ENCODE data around the gene TMEM41A.

TMEM41A gene

DNA sequence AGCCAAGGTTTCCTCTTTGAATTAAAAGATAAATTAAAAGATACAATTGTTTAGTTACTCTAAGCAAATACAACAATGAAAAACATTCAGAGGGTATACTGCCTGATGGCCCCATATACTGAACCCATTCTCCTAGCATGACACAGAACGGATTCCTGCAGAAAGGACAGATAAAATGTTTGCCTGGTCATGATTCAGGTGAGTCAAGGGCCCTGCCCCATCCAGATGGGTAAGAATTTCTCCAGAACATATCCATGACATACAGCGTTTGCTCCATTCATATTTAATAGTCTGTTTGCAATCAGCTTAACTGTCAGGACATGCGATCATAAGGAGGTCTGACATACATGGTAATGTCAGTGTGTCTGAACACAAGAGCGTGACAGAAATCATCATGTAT, 8.6 kb downstream of the TMEM41A start:
- 100% methylated on average over 3 of the region's 4 CpGs for WGBS (ENCODE audit: insufficient coverage)
- ChIA-PET POLR2A (no interaction called here), CTCF (no interaction called here)
- H3K27ac ChIP-seq (ENCODE audit: insufficient read depth in 1 of 2, low read depth in 1 of 2, low read length in 2 of 2, poor library complexity in 1 of 2, severe bottlenecking in 2 of 2) = no peak overlapping the region
- no peak for DNase-seq
- H3K4me3 ChIP-seq (ENCODE audit: control insufficient read depth in 1 of 7, extremely low read depth in 1 of 7, insufficient read depth in 4 of 7, low read depth in 2 of 7, low read length in 6 of 7) = no peak overlapping the region
- no peaks in the 10 kb centered on the region for H3K4me1 ChIP-seq (ENCODE audit: control extremely low read depth in 1 of 4, control insufficient read depth in 4 of 4, insufficient read depth in 4 of 4, low read length in 3 of 4)
- no peaks in the 10 kb centered on the region for H3K9me3 ChIP-seq (ENCODE audit: control extremely low read depth in 1 of 5, control insufficient read depth in 4 of 5, insufficient read depth in 2 of 5, low read depth in 1 of 5, low read length in 4 of 5)
- no peaks in the 10 kb centered on the region for H3K27me3 ChIP-seq (replicated peaks in 2 of 5; ENCODE audit: control insufficient read depth in 4 of 5, insufficient read depth in 5 of 5, low read length in 4 of 5)
- H3K36me3 ChIP-seq (ENCODE audit: control insufficient read depth in 4 of 4, insufficient read depth in 4 of 4, low read length in 3 of 4) = peaks cover 12 to 69% (median 47%) of the 10 kb centered on the region in 4 experiments

DNA sequence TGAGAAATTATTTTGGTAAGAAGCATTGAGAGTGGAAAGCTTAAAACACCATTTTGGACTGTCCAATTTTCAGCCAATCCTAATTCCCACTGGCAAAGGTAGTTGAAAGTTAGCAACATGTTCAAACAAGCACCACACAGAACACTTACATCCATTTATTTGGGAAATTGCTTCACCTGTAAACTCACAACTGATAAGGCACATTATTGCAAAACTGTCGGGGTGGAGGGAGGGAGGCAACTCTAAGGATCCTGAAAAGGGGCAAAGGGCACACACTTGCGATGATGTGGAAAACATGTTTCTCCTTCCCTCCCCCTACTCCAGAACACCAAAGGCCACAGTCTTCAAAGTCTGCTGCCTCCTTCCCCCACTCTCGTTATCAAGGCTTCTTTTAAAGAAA, 9.4 kb downstream of the TMEM41A start:
- H3K36me3 ChIP-seq (ENCODE audit: control insufficient read depth in 4 of 4, insufficient read depth in 4 of 4, low read length in 3 of 4) = peaks cover 12 to 61% (median 42%) of the 10 kb centered on the region in 4 experiments
- no peak overlapping the region for H3K27ac ChIP-seq (ENCODE audit: insufficient read depth in 1 of 2, low read depth in 1 of 2, low read length in 2 of 2, poor library complexity in 1 of 2, severe bottlenecking in 2 of 2)
- no peaks in the 10 kb centered on the region for H3K9me3 ChIP-seq (ENCODE audit: control extremely low read depth in 1 of 5, control insufficient read depth in 4 of 5, insufficient read depth in 2 of 5, low read depth in 1 of 5, low read length in 4 of 5)
- ChIA-PET CTCF (interaction anchor here (1.9 kb wide), 1 partner anchor 29 kb away, joined by 4 read pairs; no protein-coding TSS in a partner anchor), POLR2A (no interaction called here)
- no peaks in the 10 kb centered on the region for H3K4me1 ChIP-seq (ENCODE audit: control extremely low read depth in 1 of 4, control insufficient read depth in 4 of 4, insufficient read depth in 4 of 4, low read length in 3 of 4)
- DNase-seq = no peak
- no peaks in the 10 kb centered on the region for H3K27me3 ChIP-seq (replicated peaks in 2 of 5; ENCODE audit: control insufficient read depth in 4 of 5, insufficient read depth in 5 of 5, low read length in 4 of 5)
- 100% methylated on average over 3 of the region's 3 CpGs for WGBS (ENCODE audit: insufficient coverage)
- no peak overlapping the region for H3K4me3 ChIP-seq (ENCODE audit: control insufficient read depth in 1 of 7, extremely low read depth in 1 of 7, insufficient read depth in 4 of 7, low read depth in 2 of 7, low read length in 6 of 7)

GRCh38 chr3:185488465-185488864, 10.4 kb downstream of the TMEM41A start:
- DNase-seq = no peak
- peaks cover 4 to 51% (median 37%) of the 10 kb centered on the region in 4 experiments for H3K36me3 ChIP-seq (ENCODE audit: control insufficient read depth in 4 of 4, insufficient read depth in 4 of 4, low read length in 3 of 4)

GRCh38 chr3:185486394-185486793, 12.4 kb downstream of the TMEM41A start:
- no peak for DNase-seq
- Histone ChIP-seq H3K9me3 (ENCODE audit: control extremely low read depth in 1 of 5, control insufficient read depth in 4 of 5, insufficient read depth in 2 of 5, low read depth in 1 of 5, low read length in 4 of 5) (no peaks in the 10 kb centered on the region), H3K36me3 (ENCODE audit: control insufficient read depth in 4 of 4, insufficient read depth in 4 of 4, low read length in 3 of 4) (peaks cover 4 to 37% (median 30%) of the 10 kb centered on the region in 4 experiments), H3K4me1 (ENCODE audit: control extremely low read depth in 1 of 4, control insufficient read depth in 4 of 4, insufficient read depth in 4 of 4, low read length in 3 of 4) (peaks cover 0 to 4% (median 0%) of the 10 kb centered on the region in 4 experiments), H3K4me3 (ENCODE audit: control insufficient read depth in 1 of 7, extremely low read depth in 1 of 7, insufficient read depth in 4 of 7, low read depth in 2 of 7, low read length in 6 of 7) (no peak overlapping the region), H3K27me3 (replicated peaks in 2 of 5; ENCODE audit: control insufficient read depth in 4 of 5, insufficient read depth in 5 of 5, low read length in 4 of 5) (no peaks in the 10 kb centered on the region), H3K27ac (ENCODE audit: insufficient read depth in 1 of 2, low read depth in 1 of 2, low read length in 2 of 2, poor library complexity in 1 of 2, severe bottlenecking in 2 of 2) (no peak overlapping the region)
- POLR2A ChIA-PET = no interaction called here
- 94% methylated on average over 5 of the region's 5 CpGs for WGBS (ENCODE audit: insufficient coverage)
- CTCF ChIA-PET = interaction anchor here (1.0 kb wide), 1 partner anchor 16 kb away, joined by 3 read pairs; no protein-coding TSS in a partner anchor

More at GRCh38 chr3:185488465-185488864, 10.4 kb downstream of the TMEM41A start:
- WGBS (ENCODE audit: insufficient coverage) = 98% methylated on average over 5 of the region's 5 CpGs
- Histone ChIP-seq H3K9me3 (ENCODE audit: control extremely low read depth in 1 of 5, control insufficient read depth in 4 of 5, insufficient read depth in 2 of 5, low read depth in 1 of 5, low read length in 4 of 5) (no peaks in the 10 kb centered on the region), H3K27me3 (replicated peaks in 2 of 5; ENCODE audit: control insufficient read depth in 4 of 5, insufficient read depth in 5 of 5, low read length in 4 of 5) (no peaks in the 10 kb centered on the region), H3K27ac (ENCODE audit: insufficient read depth in 1 of 2, low read depth in 1 of 2, low read length in 2 of 2, poor library complexity in 1 of 2, severe bottlenecking in 2 of 2) (no peak overlapping the region), H3K4me1 (ENCODE audit: control extremely low read depth in 1 of 4, control insufficient read depth in 4 of 4, insufficient read depth in 4 of 4, low read length in 3 of 4) (no peaks in the 10 kb centered on the region), H3K4me3 (ENCODE audit: control insufficient read depth in 1 of 7, extremely low read depth in 1 of 7, insufficient read depth in 4 of 7, low read depth in 2 of 7, low read length in 6 of 7) (no peak overlapping the region)
- CTCF ChIA-PET = interaction anchor here (0.7 to 1.9 kb wide), 2 partner anchors 28 to 670 kb away, joined by 3 to 4 read pairs; no protein-coding TSS in a partner anchor
- POLR2A ChIA-PET = no interaction called here

DNA sequence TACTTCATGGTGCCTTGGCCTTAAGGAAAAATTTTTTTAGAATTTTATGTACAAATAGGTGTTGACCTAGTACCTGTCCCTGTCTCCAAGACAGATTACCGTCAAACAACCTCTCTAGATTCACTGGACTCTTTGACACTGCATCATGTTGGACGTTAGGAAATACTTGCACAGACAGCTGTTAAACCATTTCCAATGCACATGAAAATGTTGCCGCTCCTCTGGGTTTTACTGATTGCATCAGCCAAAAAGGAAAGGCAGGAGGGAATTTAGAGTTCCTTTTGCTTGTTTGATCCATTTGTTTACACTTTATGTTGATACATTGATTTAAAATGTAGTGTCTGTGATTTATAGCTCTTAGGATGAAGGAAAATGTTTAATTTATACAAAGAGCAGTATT, 14.5 kb downstream of the TMEM41A start:
- no peak overlapping the region for H3K4me3 ChIP-seq (ENCODE audit: control insufficient read depth in 1 of 7, extremely low read depth in 1 of 7, insufficient read depth in 4 of 7, low read depth in 2 of 7, low read length in 6 of 7)
- no peaks in the 10 kb centered on the region for H3K9me3 ChIP-seq (ENCODE audit: control extremely low read depth in 1 of 5, control insufficient read depth in 4 of 5, insufficient read depth in 2 of 5, low read depth in 1 of 5, low read length in 4 of 5)
- POLR2A ChIA-PET = no interaction called here
- H3K4me1 ChIP-seq (ENCODE audit: control extremely low read depth in 1 of 4, control insufficient read depth in 4 of 4, insufficient read depth in 4 of 4, low read length in 3 of 4) = peaks cover 0 to 4% (median 0%) of the 10 kb centered on the region in 4 experiments
- H3K36me3 ChIP-seq (ENCODE audit: control insufficient read depth in 4 of 4, insufficient read depth in 4 of 4, low read length in 3 of 4) = peaks cover 4 to 29% (median 15%) of the 10 kb centered on the region in 4 experiments
- no peak for DNase-seq
- CTCF ChIA-PET = interaction anchor here (0.7 kb wide), 1 partner anchor 35 kb away, joined by 3 read pairs; no protein-coding TSS in a partner anchor
- 100% methylated on average over 2 of the region's 3 CpGs for WGBS (ENCODE audit: insufficient coverage)
- no peaks in the 10 kb centered on the region for H3K27me3 ChIP-seq (replicated peaks in 2 of 5; ENCODE audit: control insufficient read depth in 4 of 5, insufficient read depth in 5 of 5, low read length in 4 of 5)
- no peak overlapping the region for H3K27ac ChIP-seq (ENCODE audit: insufficient read depth in 1 of 2, low read depth in 1 of 2, low read length in 2 of 2, poor library complexity in 1 of 2, severe bottlenecking in 2 of 2)

DNA sequence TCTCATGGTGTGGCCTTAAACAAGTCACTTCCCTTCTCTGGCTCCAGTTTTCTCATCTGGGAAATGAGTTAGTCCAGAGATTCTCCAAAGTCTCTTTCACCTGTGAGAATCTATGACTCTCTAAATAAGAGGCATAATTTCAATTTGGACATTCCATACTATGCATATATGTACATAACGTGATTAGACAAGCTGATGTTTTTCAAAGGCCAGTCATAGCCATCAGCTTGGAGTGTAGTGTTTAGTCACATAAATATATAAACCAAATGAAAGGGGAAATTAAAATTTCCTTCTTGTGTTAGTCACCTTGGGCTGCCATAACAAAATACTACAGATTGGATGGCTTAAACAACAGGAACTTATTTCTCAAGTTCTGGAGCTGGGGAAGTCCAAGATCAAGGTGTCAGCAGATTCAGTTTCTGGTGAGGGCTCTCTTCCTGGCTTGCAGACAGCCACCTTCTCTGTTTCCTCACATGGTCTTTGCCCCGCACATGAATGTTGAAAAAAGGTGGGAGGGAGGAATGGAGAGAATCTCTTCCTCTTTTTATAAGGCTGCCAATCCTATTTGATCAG, 19.4 kb downstream of the TMEM41A start:
- no CpG with 5 or more reads among the region's 2 CpGs for WGBS (ENCODE audit: insufficient coverage)
- no peak for DNase-seq
- H3K36me3 ChIP-seq (ENCODE audit: control insufficient read depth in 4 of 4, insufficient read depth in 4 of 4, low read length in 3 of 4) = peaks cover 0 to 12% (median 4%) of the 10 kb centered on the region in 4 experiments
- no peaks in the 10 kb centered on the region for H3K9me3 ChIP-seq (ENCODE audit: control extremely low read depth in 1 of 5, control insufficient read depth in 4 of 5, insufficient read depth in 2 of 5, low read depth in 1 of 5, low read length in 4 of 5)
- peaks cover 0 to 4% (median 0%) of the 10 kb centered on the region in 4 experiments for H3K4me1 ChIP-seq (ENCODE audit: control extremely low read depth in 1 of 4, control insufficient read depth in 4 of 4, insufficient read depth in 4 of 4, low read length in 3 of 4)
- no peaks in the 10 kb centered on the region for H3K27me3 ChIP-seq (replicated peaks in 2 of 5; ENCODE audit: control insufficient read depth in 4 of 5, insufficient read depth in 5 of 5, low read length in 4 of 5)
- no peak overlapping the region for H3K27ac ChIP-seq (ENCODE audit: insufficient read depth in 1 of 2, low read depth in 1 of 2, low read length in 2 of 2, poor library complexity in 1 of 2, severe bottlenecking in 2 of 2)
- no peak overlapping the region for H3K4me3 ChIP-seq (ENCODE audit: control insufficient read depth in 1 of 7, extremely low read depth in 1 of 7, insufficient read depth in 4 of 7, low read depth in 2 of 7, low read length in 6 of 7)
- POLR2A ChIA-PET = no interaction called here
- CTCF ChIA-PET = interaction anchor here (0.8 to 1.2 kb wide), 2 partner anchors 11 to 26 kb away, joined by 3 read pairs; no protein-coding TSS in a partner anchor

DNA sequence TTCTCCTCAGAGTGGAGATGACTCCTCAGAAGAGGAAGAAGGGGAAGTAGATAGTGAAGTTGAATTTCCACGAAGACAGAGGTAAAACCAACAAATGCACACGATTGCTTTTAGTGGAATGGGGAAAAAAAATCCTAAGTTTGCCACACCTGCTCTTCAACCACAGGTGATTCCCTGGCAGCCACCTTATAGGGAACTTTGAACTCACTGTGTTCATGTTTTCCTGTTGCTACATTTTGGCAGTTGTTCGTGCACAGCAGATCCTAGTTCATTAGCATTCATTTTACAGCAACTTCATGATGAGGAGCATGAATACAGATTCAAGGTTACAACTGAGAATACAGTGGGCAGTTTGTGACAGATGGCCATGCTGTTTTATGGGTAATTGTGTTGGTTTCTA, 21.5 kb downstream of the TMEM41A start:
- 93% methylated on average over 2 of the region's 3 CpGs for WGBS (ENCODE audit: insufficient coverage)
- Histone ChIP-seq H3K27ac (ENCODE audit: insufficient read depth in 1 of 2, low read depth in 1 of 2, low read length in 2 of 2, poor library complexity in 1 of 2, severe bottlenecking in 2 of 2) (no peak overlapping the region), H3K27me3 (replicated peaks in 2 of 5; ENCODE audit: control insufficient read depth in 4 of 5, insufficient read depth in 5 of 5, low read length in 4 of 5) (no peaks in the 10 kb centered on the region), H3K9me3 (ENCODE audit: control extremely low read depth in 1 of 5, control insufficient read depth in 4 of 5, insufficient read depth in 2 of 5, low read depth in 1 of 5, low read length in 4 of 5) (no peaks in the 10 kb centered on the region), H3K4me3 (ENCODE audit: control insufficient read depth in 1 of 7, extremely low read depth in 1 of 7, insufficient read depth in 4 of 7, low read depth in 2 of 7, low read length in 6 of 7) (no peak overlapping the region), H3K4me1 (ENCODE audit: control extremely low read depth in 1 of 4, control insufficient read depth in 4 of 4, insufficient read depth in 4 of 4, low read length in 3 of 4) (no peaks in the 10 kb centered on the region), H3K36me3 (ENCODE audit: control insufficient read depth in 4 of 4, insufficient read depth in 4 of 4, low read length in 3 of 4) (peaks cover 0 to 17% (median under 1%) of the 10 kb centered on the region in 4 experiments)
- ChIA-PET POLR2A (no interaction called here), CTCF (no interaction called here)
- no peak for DNase-seq

All from common myeloid progenitor, CD34-positive (primary cell).